GM19351 (cell line): ENCODE results near the gene PRDM13.

ENCODE experiments used
- ATAC-seq: cut with Tn5 transposase; IDR thresholded peaks from one replicate; pipeline ENCODE4 v1.9.1; 2021; ENCODE audit warnings: mild to moderate bottlenecking, moderate library complexity; ENCODE audit not compliant: unreplicated experiment

The PRDM13 gene

DNA sequence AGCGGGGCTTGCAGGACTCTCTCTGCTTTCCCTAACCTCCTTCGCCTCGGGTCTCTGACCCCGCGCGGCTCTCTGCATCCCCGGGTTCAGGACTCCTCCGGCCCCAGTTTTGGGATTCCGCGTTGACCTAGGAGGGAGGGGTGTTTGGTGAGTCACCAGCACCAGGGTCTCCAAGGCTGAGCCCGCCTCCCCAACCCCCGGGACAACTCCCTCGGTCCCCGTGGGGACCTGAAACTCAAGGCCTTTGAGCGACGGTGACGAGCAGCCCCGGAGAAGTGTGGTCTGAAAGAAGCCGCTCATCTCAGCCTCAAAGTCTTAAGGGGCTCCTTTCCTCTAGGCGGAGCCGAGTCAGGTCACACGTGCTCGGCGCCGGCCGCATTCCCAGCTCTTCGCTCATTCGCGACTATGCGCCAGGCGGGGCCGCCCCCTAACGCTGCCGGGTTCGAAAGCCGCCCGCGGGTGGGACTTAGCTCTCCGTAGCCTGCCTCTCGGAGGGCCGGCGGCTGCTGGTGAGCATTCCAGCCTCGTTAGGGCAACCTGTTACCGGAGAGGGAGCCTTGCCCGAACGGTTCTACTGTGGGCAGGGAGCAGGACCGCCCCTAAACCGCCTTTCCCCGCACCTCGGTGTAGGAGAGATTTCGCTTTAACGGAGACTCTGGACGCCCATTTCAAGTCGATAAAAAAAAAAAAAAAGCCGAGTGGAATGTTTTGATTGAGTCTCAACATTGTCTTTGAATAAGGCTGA is 3.0 kb upstream of the PRDM13 start:
- peak; percentile 49 for ATAC-seq

- ATAC-seq: no peak
These were observed 2.2 kb upstream of the PRDM13 start for GRCh38 chr6:99604166-99605073.

- ATAC-seq: no peak
These were observed 1.4 kb upstream of the PRDM13 start for GRCh38 chr6:99605074-99605734.

GRCh38 chr6:99605911-99606655 is 550 bp upstream of the PRDM13 start:
- no peak for ATAC-seq

DNA sequence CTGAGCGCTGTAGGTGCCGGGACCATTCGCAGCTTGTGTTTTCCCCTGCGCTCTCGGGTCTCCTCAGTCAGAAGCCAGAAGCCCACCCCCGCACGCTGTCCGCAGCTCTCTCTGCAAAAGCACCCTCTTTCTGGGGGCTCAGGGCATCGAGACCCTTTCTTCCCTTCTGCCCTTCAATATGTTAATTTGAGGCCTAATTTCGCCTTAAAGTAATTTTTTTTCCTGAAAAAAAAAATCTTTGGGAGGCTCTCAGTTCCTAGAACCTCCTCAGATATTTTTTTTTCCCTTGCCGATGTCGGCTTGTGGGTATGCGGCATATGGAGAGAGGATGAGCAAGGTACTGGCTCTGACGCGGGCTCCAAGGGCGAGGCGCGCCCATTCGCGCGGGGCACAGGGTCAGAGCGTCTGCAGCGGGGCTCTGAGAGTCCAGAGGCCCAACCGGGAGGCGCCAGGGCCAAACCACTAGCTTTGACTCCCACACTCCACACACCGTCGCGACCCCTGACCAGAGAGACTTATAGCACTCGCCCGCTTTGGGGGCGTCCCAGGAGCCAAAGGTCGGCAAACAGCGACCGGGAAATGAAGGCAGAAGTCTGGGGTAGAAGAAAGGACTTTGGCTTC is 893 bp downstream of the PRDM13 start:
- no peak for ATAC-seq

GRCh38 chr6:99608059-99608885 is 1.6 kb downstream of the PRDM13 start:
- ATAC-seq: no peak

DNA sequence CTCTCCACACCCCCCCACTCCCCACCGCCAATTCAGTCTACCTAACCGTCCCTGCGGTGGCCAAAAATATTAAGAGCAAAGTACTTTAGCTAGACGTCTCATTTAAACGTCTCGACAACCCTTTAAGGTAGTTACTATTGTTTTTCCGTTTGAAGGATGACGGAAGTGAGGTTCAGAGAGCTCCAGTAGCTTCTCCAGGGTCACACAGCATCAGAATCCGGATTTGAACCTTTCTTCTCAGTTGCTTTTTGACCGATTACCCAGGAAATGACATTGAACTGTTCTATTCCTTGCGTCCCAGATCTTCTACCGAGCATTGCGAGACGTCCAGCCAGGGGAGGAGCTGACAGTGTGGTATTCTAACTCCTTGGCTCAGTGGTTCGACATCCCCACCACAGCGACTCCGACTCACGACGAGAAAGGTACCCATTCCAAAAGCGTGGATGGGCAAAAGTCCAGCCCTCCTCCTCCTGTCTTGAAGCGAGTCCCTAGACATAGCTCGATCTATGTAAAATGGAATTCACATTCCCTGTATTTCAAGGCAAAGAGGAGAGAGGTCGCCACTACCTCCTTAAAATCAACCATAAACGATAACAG is 2.4 kb downstream of the PRDM13 start:
- ATAC-seq: no peak

DNA sequence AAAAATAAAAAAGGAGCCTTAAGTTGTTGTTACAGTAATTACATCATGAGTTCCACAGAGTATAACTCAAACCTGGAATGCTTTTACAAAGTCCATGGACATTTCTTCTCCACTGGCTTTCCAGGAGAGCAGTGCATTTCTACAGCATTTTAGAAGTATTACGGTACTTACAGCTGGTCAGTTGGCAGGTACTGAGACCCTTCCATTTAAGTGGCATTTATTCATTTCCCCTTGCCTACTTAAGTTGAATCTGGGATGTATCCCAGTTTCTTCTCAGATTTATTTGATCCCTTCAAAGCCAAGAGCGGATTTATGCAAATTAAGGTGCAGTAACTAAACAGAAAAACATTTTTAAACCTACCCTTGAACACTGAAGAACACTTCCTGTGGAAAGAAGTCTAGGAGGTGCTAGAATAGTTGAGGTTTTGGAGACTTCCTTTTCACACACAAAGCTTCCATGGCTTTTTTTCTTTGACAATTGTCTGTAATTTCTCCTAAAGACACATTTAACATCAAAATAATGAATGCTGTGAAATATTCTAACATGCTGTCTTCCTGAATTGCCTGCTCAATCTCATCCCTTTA is 3.4 kb downstream of the PRDM13 start:
- no peak for ATAC-seq

DNA sequence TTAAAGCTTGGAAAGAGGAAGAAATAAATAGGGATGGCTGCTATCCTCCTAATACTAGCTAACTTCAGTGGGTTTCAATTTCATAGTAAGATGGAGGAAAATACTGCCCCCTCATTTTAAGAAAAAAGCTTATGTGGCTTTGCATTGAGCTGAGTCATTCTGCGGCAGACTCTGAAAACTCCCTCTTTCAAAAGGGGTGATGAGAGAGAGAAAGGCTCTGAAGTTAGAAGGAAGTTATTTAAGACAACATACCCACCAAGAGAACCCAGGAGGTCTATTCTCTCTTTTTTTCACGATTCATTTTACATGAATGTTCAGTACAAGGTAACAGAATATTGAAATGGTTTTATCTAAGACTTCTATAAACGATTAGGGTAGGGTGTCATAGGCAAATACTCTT is 4.5 kb downstream of the PRDM13 start:
- peak; percentile 61 for ATAC-seq

DNA sequence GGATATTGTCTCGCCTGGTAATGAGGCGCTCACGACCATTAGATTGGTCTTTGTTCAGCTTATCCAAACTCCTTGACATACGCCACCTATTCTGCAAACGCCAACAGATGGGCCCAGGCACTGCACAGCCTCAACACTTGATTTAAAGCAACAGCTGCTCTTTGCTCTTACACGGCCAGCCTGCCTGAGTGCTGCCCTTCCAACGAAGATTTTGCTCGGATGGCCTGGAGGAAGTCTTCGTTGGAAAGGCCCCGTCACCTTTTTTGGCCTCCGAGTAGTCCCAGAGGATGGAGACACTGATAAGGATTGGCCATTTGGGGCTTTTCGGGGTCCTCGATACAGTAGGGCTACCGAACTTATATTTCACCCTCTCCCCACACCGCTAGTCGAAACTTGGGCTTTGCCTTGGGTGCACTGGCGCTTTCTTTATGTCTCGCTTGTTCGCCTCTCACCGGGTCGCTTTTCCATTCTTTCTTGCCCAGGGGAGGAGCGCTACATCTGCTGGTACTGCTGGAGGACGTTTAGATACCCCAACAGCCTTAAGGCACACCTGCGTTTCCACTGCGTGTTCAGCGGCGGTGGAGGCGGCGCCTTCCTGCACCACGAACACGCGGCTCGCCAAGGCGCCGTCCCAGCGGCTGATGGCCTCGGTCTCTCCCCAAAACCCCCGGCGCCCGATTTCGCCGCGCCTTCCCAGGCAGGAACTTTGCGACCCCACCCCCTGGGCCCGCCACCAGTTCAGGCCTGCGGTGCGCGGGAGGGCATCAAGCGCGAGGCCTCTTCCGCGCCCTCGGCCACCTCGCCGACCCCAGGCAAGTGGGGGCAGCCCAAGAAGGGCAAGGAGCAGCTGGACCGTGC is 6.1 kb downstream of the PRDM13 start:
- peak; percentile 0 for ATAC-seq

DNA sequence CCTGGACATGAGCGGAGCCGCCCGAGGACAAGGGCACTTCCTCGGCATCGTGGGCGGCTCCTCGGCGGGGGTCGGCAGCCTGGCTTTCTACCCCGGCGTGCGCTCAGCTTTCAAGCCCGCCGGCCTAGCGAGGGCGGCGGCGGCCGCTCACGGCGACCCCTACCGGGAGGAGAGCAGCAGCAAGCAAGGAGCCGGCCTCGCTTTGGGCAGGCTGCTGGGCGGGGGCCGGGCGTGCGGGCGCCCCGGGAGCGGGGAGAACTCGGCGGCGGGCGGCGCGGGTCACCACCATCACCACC is 6.7 kb downstream of the PRDM13 start:
- peak; percentile 55 for ATAC-seq

DNA sequence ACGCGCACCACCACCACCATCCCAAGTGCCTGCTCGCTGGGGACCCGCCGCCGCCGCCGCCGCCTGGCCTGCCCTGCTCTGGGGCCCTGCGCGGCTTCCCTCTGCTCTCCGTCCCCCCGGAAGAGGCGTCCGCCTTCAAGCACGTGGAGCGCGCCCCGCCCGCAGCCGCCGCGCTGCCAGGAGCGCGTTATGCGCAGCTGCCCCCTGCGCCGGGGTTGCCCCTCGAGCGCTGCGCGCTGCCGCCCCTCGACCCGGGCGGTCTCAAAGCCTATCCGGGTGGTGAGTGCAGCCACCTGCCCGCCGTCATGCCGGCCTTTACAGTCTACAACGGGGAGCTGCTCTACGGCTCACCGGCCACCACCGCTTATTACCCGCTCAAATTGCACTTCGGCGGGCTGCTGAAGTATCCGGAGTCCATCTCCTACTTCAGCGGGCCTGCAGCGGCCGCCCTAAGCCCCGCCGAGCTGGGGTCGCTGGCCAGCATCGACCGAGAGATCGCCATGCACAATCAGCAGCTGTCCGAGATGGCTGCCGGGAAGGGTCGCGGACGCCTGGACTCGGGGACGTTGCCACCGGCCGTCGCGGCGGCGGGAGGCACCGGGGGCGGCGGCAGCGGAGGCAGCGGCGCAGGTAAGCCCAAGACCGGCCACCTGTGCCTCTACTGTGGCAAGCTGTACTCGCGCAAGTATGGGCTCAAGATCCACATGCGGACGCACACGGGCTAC is 7.2 kb downstream of the PRDM13 start:
- peak; percentile 58 for ATAC-seq

GRCh38 chr6:99614430-99615186 is 8.0 kb downstream of the PRDM13 start:
- peak; percentile 15 for ATAC-seq

DNA sequence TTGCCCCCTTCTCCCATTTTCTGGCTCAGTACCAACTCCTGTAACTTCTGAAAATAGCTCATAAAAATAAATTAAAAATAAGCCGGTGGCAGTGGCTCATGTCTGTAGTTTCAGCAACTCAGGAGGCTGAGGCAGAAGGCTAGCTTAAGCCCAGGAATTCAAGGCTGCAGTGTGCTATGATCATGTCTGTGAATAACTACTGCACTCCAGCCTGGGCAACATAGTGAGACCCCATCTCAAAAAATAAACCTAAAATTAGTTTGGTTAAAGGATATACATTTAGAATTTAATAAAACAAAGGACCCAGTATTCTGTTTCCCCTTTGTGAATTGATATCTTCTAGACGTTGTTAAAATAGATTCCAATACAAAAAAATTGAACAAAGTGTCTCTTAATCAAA is 10.5 kb downstream of the PRDM13 start:
- no peak for ATAC-seq

DNA sequence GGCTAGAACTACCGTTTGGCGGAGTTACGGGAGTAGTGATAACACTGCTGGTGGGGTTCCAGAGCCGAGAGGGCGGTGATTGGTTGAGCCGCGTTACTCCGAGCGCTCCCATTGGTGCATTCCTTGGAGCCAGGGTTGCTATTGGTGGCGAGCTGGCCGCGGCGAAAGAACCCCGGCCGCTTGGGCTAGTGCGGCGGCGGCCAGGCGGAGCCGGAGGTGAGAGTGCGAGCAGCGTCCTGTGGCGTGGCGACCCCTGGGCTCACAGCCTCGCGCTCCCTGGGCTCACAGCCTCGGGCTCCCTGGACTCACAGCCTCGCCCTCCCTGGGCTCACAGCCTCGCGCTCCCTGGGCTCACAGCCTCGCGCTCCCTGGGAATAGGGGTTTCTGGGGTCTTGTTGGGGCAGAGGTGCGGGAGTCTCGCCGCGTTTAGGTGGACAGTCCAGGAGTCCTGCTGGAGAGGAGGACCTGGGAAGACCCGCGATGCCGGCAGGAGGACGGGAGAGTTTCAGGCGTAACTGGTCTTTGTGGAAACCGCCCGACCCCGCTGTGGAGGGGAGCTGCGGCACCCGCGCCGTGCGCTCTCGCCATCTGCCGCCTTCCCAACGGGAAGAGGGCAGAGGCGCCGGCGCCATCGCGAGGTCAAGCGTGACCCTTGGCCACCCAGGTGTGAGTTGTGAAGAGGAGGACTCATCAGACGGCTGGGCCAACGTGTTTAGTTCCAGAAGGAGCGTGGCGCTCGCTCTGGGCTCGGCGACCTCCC is 12.2 kb downstream of the PRDM13 start:
- no peak for ATAC-seq

GRCh38 chr6:99619409-99619762 is 12.8 kb downstream of the PRDM13 start:
- ATAC-seq: no peak
